Epithelial cell of prostate (primary cell): ENCODE results near the gene GPC4.
"Not testable (repeated sequence)": the region's sequence is repeated elsewhere in the genome, so short reads cannot be mapped to it uniquely, and the experiment has no call there.

Experiments used
- DNase-seq: peaks from one replicate; pipeline ENCODE4 v3.0.0-alpha.2; 2011; ENCODE audit warnings: low read depth, low spot score
- H3K27ac ChIP-seq: fragments of 450-650 bp; 2 replicates; pipeline ENCODE4 v1.5.1; 2017; ENCODE audit warnings: mild to moderate bottlenecking

The GPC4 gene

GRCh38 chrX:133373386-133374079 is 41.8 kb downstream of the GPC4 start:
- H3K27ac ChIP-seq: no peak overlapping the region
- no peak for DNase-seq

DNA sequence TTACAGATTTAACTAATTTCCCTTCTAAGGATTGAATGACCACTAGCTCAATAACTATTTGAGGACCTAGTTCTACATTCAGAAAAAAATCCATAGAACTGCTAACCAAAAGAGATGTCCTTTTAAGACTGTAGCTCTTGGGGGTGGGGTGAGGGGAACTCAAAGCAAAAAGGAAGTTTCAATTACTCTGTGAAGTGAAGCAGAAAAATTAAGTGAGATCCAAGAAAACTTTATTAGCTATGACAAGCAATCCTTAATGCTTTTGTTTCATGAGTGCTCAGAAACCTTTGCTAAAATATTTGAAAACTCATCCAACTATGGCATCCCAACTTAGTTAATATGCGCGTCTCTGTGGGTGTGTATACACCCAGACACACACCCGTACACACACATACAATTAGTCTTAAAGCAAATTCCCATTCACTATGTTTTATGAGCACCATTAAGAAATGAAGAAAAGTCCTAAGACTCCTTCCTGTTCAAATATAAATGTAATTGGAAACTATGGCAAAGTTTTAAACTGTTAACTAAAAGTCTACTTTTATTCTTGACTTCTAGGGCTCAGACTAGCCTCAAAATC is 44.5 kb downstream of the GPC4 start:
- no peak overlapping the region for H3K27ac ChIP-seq
- no peak for DNase-seq

DNA sequence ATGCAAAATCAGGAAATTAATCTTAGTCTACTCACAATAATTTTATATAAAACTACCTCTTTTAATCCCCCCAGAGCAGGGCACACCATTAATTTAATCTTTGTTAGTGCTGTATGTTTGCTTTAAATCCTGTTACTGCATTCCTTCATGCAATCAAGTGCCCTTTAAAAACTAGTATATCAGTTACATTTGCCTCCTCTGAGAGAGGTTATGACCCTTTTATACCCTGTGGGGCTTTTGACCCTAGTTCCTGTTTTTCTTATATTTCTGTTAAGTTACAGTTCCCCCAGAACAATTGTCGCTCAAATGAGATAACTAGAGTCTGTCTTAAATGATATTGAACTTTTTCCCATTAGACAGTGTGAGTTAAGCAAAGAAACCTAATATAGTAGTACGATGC is 46.2 kb downstream of the GPC4 start:
- DNase-seq: no peak
- no peak overlapping the region for H3K27ac ChIP-seq

- no peak for DNase-seq
- no peak overlapping the region for H3K27ac ChIP-seq
Observed at GRCh38 chrX:133366735-133367134, 48.6 kb downstream of the GPC4 start.

DNA sequence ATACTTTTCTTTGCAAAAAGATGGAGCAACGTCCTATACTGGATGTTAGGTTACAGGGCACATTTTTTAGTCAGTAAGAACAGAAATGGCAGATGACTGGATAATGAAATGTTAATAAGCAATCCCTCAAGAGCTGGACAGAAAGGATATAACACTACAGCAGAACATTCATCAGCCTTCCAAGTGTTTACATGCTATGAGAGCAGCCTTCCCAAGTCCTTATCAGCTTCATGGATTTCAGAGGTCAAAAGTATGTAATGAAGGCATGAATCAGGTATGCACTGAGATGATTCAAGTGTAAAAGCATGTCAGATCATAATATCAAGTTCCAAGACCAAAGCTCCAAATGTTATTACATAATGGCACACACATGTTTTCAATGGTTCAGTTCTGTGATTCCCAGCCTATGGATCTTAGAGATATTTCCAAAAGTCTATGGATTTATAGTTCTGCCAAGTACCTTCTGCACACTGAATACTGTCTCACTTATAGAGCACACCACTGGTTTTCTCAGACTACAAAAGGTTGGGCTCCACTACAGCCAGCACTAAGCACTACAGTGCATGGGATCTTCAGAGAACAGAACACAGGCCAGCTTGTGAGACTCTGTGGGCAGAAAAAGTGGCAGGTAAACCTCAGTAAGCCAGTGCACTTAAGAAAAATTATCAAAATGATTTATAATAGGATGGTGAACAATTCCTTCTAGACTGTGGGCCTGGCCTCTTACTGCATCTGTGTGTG is 49.2 kb downstream of the GPC4 start:
- H3K27ac ChIP-seq: no peak overlapping the region
- no peak for DNase-seq

- DNase-seq: no peak
- H3K27ac ChIP-seq: no peak overlapping the region
Observed at GRCh38 chrX:133364865-133365264, 50.4 kb downstream of the GPC4 start.

DNA sequence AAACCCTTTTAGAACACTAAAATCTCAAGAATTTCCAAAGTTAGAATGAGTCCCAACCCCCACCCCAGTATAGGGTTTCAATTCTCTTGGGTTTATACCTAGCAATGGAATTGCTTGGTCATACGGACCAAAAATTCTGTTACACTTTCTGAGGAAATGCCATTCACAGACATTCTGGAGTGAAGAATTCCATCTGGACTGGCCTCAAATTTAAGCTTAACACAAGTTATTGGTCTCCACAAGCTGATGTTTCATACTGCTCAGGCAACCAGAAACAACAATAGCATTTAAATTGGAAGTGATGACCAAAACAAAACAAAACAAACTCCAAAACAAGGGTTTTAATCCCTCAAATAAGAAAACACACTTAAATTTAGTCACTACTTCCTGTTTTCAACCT is 51.1 kb downstream of the GPC4 start:
- no peak for DNase-seq
- no peak overlapping the region for H3K27ac ChIP-seq

DNA sequence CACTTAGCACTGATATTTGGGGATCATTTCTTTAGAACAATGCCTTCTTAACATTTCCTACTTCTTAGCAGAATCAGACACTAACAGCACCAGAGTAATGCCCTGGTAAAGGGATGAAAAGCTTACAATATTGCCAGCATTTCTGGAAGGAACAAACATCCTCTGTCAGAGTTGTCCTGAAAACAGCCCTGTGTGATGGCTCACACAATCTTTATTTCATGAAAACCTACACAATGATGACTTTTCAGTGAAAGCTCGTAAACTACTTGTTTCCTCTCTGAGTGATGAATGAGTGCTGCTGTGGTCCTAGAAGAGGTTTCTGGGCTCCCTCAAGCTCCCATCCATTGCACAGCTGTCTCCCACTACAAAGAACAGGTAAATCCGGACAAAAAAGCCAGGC is 52.8 kb downstream of the GPC4 start:
- DNase-seq: no peak
- no peak overlapping the region for H3K27ac ChIP-seq

GRCh38 chrX:133359466-133359865 is 55.8 kb downstream of the GPC4 start:
- no peak for DNase-seq
- no peak overlapping the region for H3K27ac ChIP-seq

GRCh38 chrX:133353233-133353632 is 62.1 kb downstream of the GPC4 start:
- DNase-seq: no peak

GRCh38 chrX:133350751-133351150 is 64.5 kb downstream of the GPC4 start:
- DNase-seq: no peak
- no peak overlapping the region for H3K27ac ChIP-seq

More at GRCh38 chrX:133353233-133353632, 62.1 kb downstream of the GPC4 start:
- no peak overlapping the region for H3K27ac ChIP-seq

GRCh38 chrX:133346026-133346425 is 69.3 kb downstream of the GPC4 start:
- no peak overlapping the region for H3K27ac ChIP-seq
- no peak for DNase-seq

GRCh38 chrX:133339566-133339965 is 75.7 kb downstream of the GPC4 start:
- no peak overlapping the region for H3K27ac ChIP-seq
- DNase-seq: no peak

GRCh38 chrX:133337250-133337649 is 78.0 kb downstream of the GPC4 start:
- peak; percentile 3 for DNase-seq
- H3K27ac ChIP-seq: no peak overlapping the region

GRCh38 chrX:133335027-133335426 is 80.3 kb downstream of the GPC4 start:
- no peak for DNase-seq
- no peak overlapping the region for H3K27ac ChIP-seq

DNA sequence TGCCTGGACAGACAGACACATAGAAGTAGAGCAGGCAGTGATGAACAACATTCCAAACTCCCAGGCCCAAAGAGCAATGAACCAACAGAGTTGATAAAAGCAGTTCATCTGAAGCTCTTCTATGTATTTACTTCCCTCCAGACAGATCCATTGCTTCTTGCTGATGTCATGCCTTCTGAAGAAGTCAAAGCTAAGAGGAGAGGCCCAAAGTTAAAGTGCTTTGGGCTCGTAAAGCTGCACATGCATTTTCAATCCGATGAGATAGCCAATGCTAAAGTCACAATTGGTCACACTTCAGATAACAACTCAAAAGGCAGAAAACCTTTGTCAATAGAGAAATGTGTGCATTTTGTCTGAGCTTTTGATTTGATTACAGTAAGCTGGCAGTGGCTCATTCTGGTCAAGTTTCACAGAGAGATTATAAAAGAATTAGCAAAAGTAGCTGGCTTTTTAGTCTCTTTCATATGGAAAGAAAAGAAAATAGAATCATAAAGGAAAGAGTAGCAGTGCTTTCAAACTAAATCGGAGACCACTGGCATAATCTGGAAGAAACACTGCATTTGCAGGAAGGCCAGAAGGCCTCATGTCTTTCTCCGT is 82.0 kb downstream of the GPC4 start:
- no peak for DNase-seq
- no peak overlapping the region for H3K27ac ChIP-seq

GRCh38 chrX:133332737-133333136 is 82.6 kb downstream of the GPC4 start:
- no peak overlapping the region for H3K27ac ChIP-seq
- DNase-seq: no peak

GRCh38 chrX:133330956-133331355 is 84.3 kb downstream of the GPC4 start:
- DNase-seq: no peak
- no peak overlapping the region for H3K27ac ChIP-seq

- DNase-seq: no peak
- no peak overlapping the region for H3K27ac ChIP-seq
Observed at GRCh38 chrX:133325422-133325821, 89.9 kb downstream of the GPC4 start.

- H3K27ac ChIP-seq: no peak overlapping the region
- peak; percentile 12 for DNase-seq
Observed at GRCh38 chrX:133323431-133323830, 91.9 kb downstream of the GPC4 start.

- not testable (repeated sequence) for DNase-seq, H3K27ac ChIP-seq
Observed at GRCh38 chrX:133322269-133322668, 93.0 kb downstream of the GPC4 start.
